Esophagus squamous epithelium (tissue), 4 donors: ENCODE data around the gene IGF1R.

ENCODE experiments used
- CTCF ChIP-seq, 6 experiments: fragments of 450-650 bp in 4 of 6; fragments of 200-600 bp in 2 of 6; sonication (generic) in 2 of 6; IDR thresholded peaks; one replicate each; pipeline ENCODE4 v1.5.1; 2016 to 2019; ENCODE audit warnings: antibody characterized with exemption in 6 of 6, mild to moderate bottlenecking in 4 of 6, moderate library complexity in 4 of 6
- POLR2A ChIP-seq, 4 donors: fragments of 450-650 bp; IDR thresholded peaks; one replicate each; pipeline ENCODE4 v1.6.1; 2017; ENCODE audit warnings: antibody characterized with exemption in 4 of 4, mild to moderate bottlenecking in 4 of 4, moderate library complexity in 3 of 4

- TF ChIP-seq CTCF (IDR thresholded peaks at IDR 0.05) = no peak
- TF ChIP-seq POLR2A (IDR thresholded peaks at IDR 0.05) = no peak
These were observed 79.9 kb downstream of the IGF1R start for GRCh38 chr15:98728082-98728810.
